ENCODE measurements around the gene SLC29A2. TPM values are rescaled to one million over a fixed set of nuclear protein-coding genes. Genes with fewer than 3 reads are reported as not detected.

SLC29A2 gene
- polyA plus RNA-seq, 1 of the 3 experiments (the other 2 are of a cell fraction), result 3.2 TPM

GRCh38 chr11:66313321-66314185 lies 58.0 kb downstream of the SLC29A2 start:
- peak overlapping the region; percentile 94 to 100 for H3K27ac ChIP-seq (ENCODE audit: low read depth in 2 of 2, low read length in 1 of 2)
- no peaks in the 10 kb centered on the region for H3K9me2 ChIP-seq
- H3F3A ChIP-seq (replicated peaks; ENCODE audit: insufficient read depth), result peaks cover 15% of the 10 kb centered on the region
- POLR2A ChIA-PET, result interaction anchor here (0.6 to 3.1 kb wide), 14 partner anchors 9 to 1107 kb away, joined by 3 to 33 read pairs (median 6); partner anchors contain the start of genes B4GAT1, BRMS1, MRPL11 and RIN1
- peak; percentile 90 for DNase-seq
- TF ChIP-seq MAX (IDR thresholded peaks at IDR 0.05; ENCODE audit: low read depth), result no peak
- no peak for TF ChIP-seq FOSL2 (IDR thresholded peaks at IDR 0.05; ENCODE audit: borderline replicate concordance, low read depth)
- TF ChIP-seq RAD21 (IDR thresholded peaks at IDR 0.05; ENCODE audit: low read length), result peak; percentile 55
- TF ChIP-seq MXI1 (IDR thresholded peaks at IDR 0.05; ENCODE audit: low read depth, low read length), result 0 out of 2 replicates have a peak, but pooled peaks have one; percentile 6
- TF ChIP-seq, protein P1, sequence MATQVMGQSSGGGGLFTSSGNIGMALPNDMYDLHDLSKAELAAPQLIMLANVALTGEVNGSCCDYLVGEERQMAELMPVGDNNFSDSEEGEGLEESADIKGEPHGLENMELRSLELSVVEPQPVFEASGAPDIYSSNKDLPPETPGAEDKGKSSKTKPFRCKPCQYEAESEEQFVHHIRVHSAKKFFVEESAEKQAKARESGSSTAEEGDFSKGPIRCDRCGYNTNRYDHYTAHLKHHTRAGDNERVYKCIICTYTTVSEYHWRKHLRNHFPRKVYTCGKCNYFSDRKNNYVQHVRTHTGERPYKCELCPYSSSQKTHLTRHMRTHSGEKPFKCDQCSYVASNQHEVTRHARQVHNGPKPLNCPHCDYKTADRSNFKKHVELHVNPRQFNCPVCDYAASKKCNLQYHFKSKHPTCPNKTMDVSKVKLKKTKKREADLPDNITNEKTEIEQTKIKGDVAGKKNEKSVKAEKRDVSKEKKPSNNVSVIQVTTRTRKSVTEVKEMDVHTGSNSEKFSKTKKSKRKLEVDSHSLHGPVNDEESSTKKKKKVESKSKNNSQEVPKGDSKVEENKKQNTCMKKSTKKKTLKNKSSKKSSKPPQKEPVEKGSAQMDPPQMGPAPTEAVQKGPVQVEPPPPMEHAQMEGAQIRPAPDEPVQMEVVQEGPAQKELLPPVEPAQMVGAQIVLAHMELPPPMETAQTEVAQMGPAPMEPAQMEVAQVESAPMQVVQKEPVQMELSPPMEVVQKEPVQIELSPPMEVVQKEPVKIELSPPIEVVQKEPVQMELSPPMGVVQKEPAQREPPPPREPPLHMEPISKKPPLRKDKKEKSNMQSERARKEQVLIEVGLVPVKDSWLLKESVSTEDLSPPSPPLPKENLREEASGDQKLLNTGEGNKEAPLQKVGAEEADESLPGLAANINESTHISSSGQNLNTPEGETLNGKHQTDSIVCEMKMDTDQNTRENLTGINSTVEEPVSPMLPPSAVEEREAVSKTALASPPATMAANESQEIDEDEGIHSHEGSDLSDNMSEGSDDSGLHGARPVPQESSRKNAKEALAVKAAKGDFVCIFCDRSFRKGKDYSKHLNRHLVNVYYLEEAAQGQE (IDR thresholded peaks at IDR 0.05; ENCODE audit: low read depth, low read length), result peak; percentile 7; the same call in 1 of the 2 replicates
- TF ChIP-seq RCOR1 (IDR thresholded peaks at IDR 0.05; ENCODE audit: low read length), result 0 out of 2 replicates have a peak, but pooled peaks have one; percentile 2
- TF ChIP-seq CTCF (IDR thresholded peaks at IDR 0.05), result peak; percentile 46; the same call in 1 of the 2 replicates
- TF ChIP-seq SMC3 (IDR thresholded peaks at IDR 0.05; ENCODE audit: low read depth, low read length), result peak; percentile 52; the same call in 1 of the 2 replicates
- H3K9ac ChIP-seq, result peak overlapping the region; percentile 75
- peaks cover 25 to 64% of the 10 kb centered on the region in 2 experiments for H3K4me1 ChIP-seq (ENCODE audit: control insufficient read depth in 1 of 2, insufficient read depth in 2 of 2, low read depth in 1 of 2, low read length in 1 of 2)
- 34% methylated on average over 16 of the region's 38 CpGs for WGBS (ENCODE audit: low lambda C conversion rate)
- no peaks in the 10 kb centered on the region for H4K20me1 ChIP-seq (ENCODE audit: insufficient read depth)
- H3K4me3 ChIP-seq (ENCODE audit: low read depth in 2 of 2, low read length in 1 of 2), result peak overlapping the region; percentile 45 to 48
- peak overlapping the region; percentile 53; the same call in 1 of the 2 replicates for H2AFZ ChIP-seq (ENCODE audit: low read depth)
- no peaks in the 10 kb centered on the region for H3K27me3 ChIP-seq (ENCODE audit: insufficient read depth)
- H3K79me2 ChIP-seq (ENCODE audit: insufficient read depth), result no peaks in the 10 kb centered on the region
- H3K9me3 ChIP-seq, result no peaks in the 10 kb centered on the region
- H3K36me3 ChIP-seq (replicated peaks in 1 of 2; ENCODE audit: control insufficient read depth in 1 of 2, insufficient read depth in 2 of 2, low read length in 1 of 2), result no peaks in the 10 kb centered on the region
- CTCF ChIA-PET, result interaction anchor here (0.7 to 12.4 kb wide), 19 partner anchors 9 to 200 kb away, joined by 3 to 280 read pairs (median 26); partner anchors contain the start of genes B4GAT1, BRMS1, CNIH2 and MRPL11
- H3K4me2 ChIP-seq, result peak overlapping the region; percentile 80

All from SK-N-SH (cell line).